Neuronal stem cell (in vitro differentiated cells): ENCODE measurements around the gene OTOG.

Experiments used
- DNase-seq: peaks from one replicate; pipeline ENCODE4 v3.0.0-alpha.2; 2013; ENCODE audit warnings: low spot score
- H2AFZ ChIP-seq: one replicate; pipeline ENCODE4 v1.6.1; 2013; ENCODE audit warnings: mild to moderate bottlenecking, low read length, inconsistent platforms
- H2AK5ac ChIP-seq: 2 replicates; pipeline ENCODE4 v1.6.1; 2013; ENCODE audit warnings: low read depth, mild to moderate bottlenecking, inconsistent platforms, low read length, moderate library complexity, mixed read lengths
- H2BK120ac ChIP-seq: 2 replicates; pipeline ENCODE4 v1.6.1; 2013; ENCODE audit warnings: low read depth, mild to moderate bottlenecking, inconsistent platforms, low read length, moderate library complexity, mixed read lengths
- H2BK12ac ChIP-seq: one replicate; pipeline ENCODE4 v1.6.1; 2013; ENCODE audit warnings: low read length, inconsistent platforms
- H2BK15ac ChIP-seq: 2 replicates; pipeline ENCODE4 v1.6.1; 2013; ENCODE audit warnings: mild to moderate bottlenecking, low read length, inconsistent platforms, mixed read lengths
- H2BK5ac ChIP-seq: one replicate; pipeline ENCODE4 v1.6.1; 2013; ENCODE audit warnings: inconsistent platforms, mild to moderate bottlenecking, low read length, moderate library complexity
- H3K14ac ChIP-seq: one replicate; pipeline ENCODE4 v1.6.1; 2013; ENCODE audit warnings: low read length, inconsistent platforms
- H3K18ac ChIP-seq: 2 replicates; pipeline ENCODE4 v1.6.1; 2013; ENCODE audit warnings: low read length, inconsistent platforms
- H3K23ac ChIP-seq: 2 replicates; pipeline ENCODE4 v1.6.1; 2013; ENCODE audit warnings: low read depth, mild to moderate bottlenecking, mixed read lengths, low read length, inconsistent platforms; ENCODE audit not compliant: poor library complexity
- H3K27ac ChIP-seq: replicated peaks from 3 replicates; pipeline ENCODE4 v1.5.1; 2013; ENCODE audit warnings: low read length, inconsistent platforms
- H3K27me3 ChIP-seq, 3 experiments: 2 replicates each; pipeline ENCODE4 v1.6.1; 2013; ENCODE audit warnings: low read length in 3 of 3, mild to moderate bottlenecking in 2 of 3, inconsistent platforms in 1 of 3, low read depth in 1 of 3, mixed read lengths in 1 of 3, moderate library complexity in 1 of 3; ENCODE audit not compliant: control insufficient read depth in 3 of 3, insufficient read depth in 3 of 3
- H3K36me3 ChIP-seq, 2 donors: replicated peaks in 1 of 2; 2 replicates each; pipeline ENCODE4 v1.6.1; 2013; ENCODE audit warnings: low read length in 2 of 2; ENCODE audit not compliant: control insufficient read depth in 2 of 2, insufficient read depth in 2 of 2
- H3K4ac ChIP-seq: 2 replicates; pipeline ENCODE4 v1.6.1; 2013; ENCODE audit warnings: inconsistent platforms, mild to moderate bottlenecking, low read length, moderate library complexity
- H3K4me1 ChIP-seq, 2 donors: 1 replicate in 1 of 2; 2 replicates in 1 of 2; pipeline ENCODE4 v1.6.1; 2013; ENCODE audit warnings: low read length in 2 of 2, low read depth in 1 of 2; ENCODE audit not compliant: control insufficient read depth in 2 of 2, insufficient read depth in 1 of 2
- H3K4me2 ChIP-seq: one replicate; pipeline ENCODE4 v1.6.1; 2013; ENCODE audit warnings: mild to moderate bottlenecking, low read length, inconsistent platforms; ENCODE audit not compliant: insufficient read depth, poor library complexity, severe bottlenecking
- H3K4me3 ChIP-seq, 2 donors: 2 replicates each; pipeline ENCODE4 v1.5.1; 2013; ENCODE audit warnings: low read length in 2 of 2, mild to moderate bottlenecking in 2 of 2, inconsistent platforms in 1 of 2, moderate library complexity in 1 of 2
- H3K79me1 ChIP-seq: one replicate; pipeline ENCODE4 v1.6.1; 2013; ENCODE audit warnings: low read depth, mild to moderate bottlenecking, inconsistent platforms, low read length, moderate library complexity
- H3K9ac ChIP-seq: one replicate; pipeline ENCODE4 v1.6.1; 2013; ENCODE audit warnings: mild to moderate bottlenecking, low read depth, low read length, inconsistent platforms; ENCODE audit not compliant: poor library complexity
- H3K9me3 ChIP-seq, 2 donors: replicated peaks in 1 of 2; 2 replicates each; pipeline versions ENCODE3 to v1.6.1; 2013; ENCODE audit warnings: low read length in 2 of 2, mild to moderate bottlenecking in 2 of 2, inconsistent platforms in 1 of 2, low read depth in 1 of 2, mixed read lengths in 1 of 2, moderate library complexity in 1 of 2; ENCODE audit not compliant: control insufficient read depth in 2 of 2, insufficient read depth in 1 of 2
- H4K8ac ChIP-seq: one replicate; pipeline ENCODE4 v1.6.1; 2013; ENCODE audit warnings: low read depth, mild to moderate bottlenecking, inconsistent platforms, low read length, moderate library complexity
- H4K91ac ChIP-seq: one replicate; pipeline ENCODE4 v1.6.1; 2013; ENCODE audit warnings: low read length, low read depth, mild to moderate bottlenecking, inconsistent platforms; ENCODE audit not compliant: poor library complexity
- WGBS, 2 donors: extraction: QIAGEN DNeasy Blood & Tissue Kit; methylation state at CpG; one replicate each; pipeline ENCODE4 v1.1.7; 2013; ENCODE audit warnings: missing lambda C conversion rate in 2 of 2, mixed read lengths in 1 of 2; ENCODE audit not compliant: insufficient read length in 2 of 2, insufficient replicate concordance in 1 of 2; ENCODE audit errors: extremely low coverage in 2 of 2; 5-methylcytosine and 5-hydroxymethylcytosine counted together

The OTOG gene

GRCh38 chr11:17552041-17552355 lies 4.9 kb downstream of the OTOG start:
- H4K8ac ChIP-seq, result no peak overlapping the region
- peaks cover 0 to 12% (median 0%) of the 10 kb centered on the region in 3 experiments for H3K27me3 ChIP-seq
- no peak for DNase-seq
- peaks cover 0 to 11% of the 10 kb centered on the region in 2 donors for H3K4me1 ChIP-seq
- H3K9ac ChIP-seq, result no peak overlapping the region
- no peak overlapping the region for H2BK120ac ChIP-seq
- peak overlapping the region; percentile 58 for H2AK5ac ChIP-seq
- no peak overlapping the region for H3K4me3 ChIP-seq
- H3K4ac ChIP-seq, result no peak overlapping the region
- H3K23ac ChIP-seq, result no peak overlapping the region
- H3K18ac ChIP-seq, result peak overlapping the region; percentile 90
- H2AFZ ChIP-seq, result no peak overlapping the region
- H3K79me1 ChIP-seq, result no peaks in the 10 kb centered on the region
- no peaks in the 10 kb centered on the region for H3K36me3 ChIP-seq
- no peak overlapping the region for H3K27ac ChIP-seq
- WGBS, 2 donors, result no CpG with 5 or more reads among the region's 4 CpGs
- no peak overlapping the region for H2BK5ac ChIP-seq
- H3K9me3 ChIP-seq, result no peaks in the 10 kb centered on the region
- no peak overlapping the region for H3K14ac ChIP-seq
- peak overlapping the region; percentile 19 for H2BK15ac ChIP-seq
- no peak overlapping the region for H3K4me2 ChIP-seq
- no peak overlapping the region for H2BK12ac ChIP-seq
- no peak overlapping the region for H4K91ac ChIP-seq

GRCh38 chr11:17552392-17553248 lies 5.6 kb downstream of the OTOG start:
- DNase-seq, result no peak
- Histone ChIP-seq H4K8ac (no peak overlapping the region), H3K4me2 (no peak overlapping the region), H3K4ac (no peak overlapping the region), H2AFZ (no peak overlapping the region), H3K4me1 (peaks cover 0 to 9% of the 10 kb centered on the region in 2 donors), H3K27me3 (peaks cover 0 to 6% (median 0%) of the 10 kb centered on the region in 3 experiments), H3K9me3 (no peaks in the 10 kb centered on the region), H3K9ac (no peak overlapping the region), H3K36me3 (no peaks in the 10 kb centered on the region), H3K4me3 (no peak overlapping the region), H3K23ac (peak overlapping the region; percentile 40), H2AK5ac (peak overlapping the region; percentile 58), H3K27ac (no peak overlapping the region), H2BK5ac (peak overlapping the region; percentile 15), H2BK120ac (peak overlapping the region; percentile 30), H4K91ac (no peak overlapping the region), H3K79me1 (no peaks in the 10 kb centered on the region), H3K14ac (peak overlapping the region; percentile 40), H2BK12ac (peak overlapping the region; percentile 12), H3K18ac (peak overlapping the region; percentile 78), H2BK15ac (peak overlapping the region; percentile 51)
- WGBS, 2 donors, result no CpG with 5 or more reads among the region's 10 CpGs

- no peak overlapping the region for H3K4me3 ChIP-seq
- H2BK12ac ChIP-seq, result no peak overlapping the region
- H4K8ac ChIP-seq, result no peak overlapping the region
- no peaks in the 10 kb centered on the region for H3K9me3 ChIP-seq
- WGBS, 2 donors, result no CpG with 5 or more reads among the region's 7 CpGs
- H2AK5ac ChIP-seq, result peak overlapping the region; percentile 58
- peak overlapping the region; percentile 40 for H3K23ac ChIP-seq
- H3K4ac ChIP-seq, result no peak overlapping the region
- H3K18ac ChIP-seq, result peak overlapping the region; percentile 35
- no peak overlapping the region for H3K27ac ChIP-seq
- H4K91ac ChIP-seq, result no peak overlapping the region
- DNase-seq, result no peak
- H3K9ac ChIP-seq, result no peak overlapping the region
- peaks cover 0 to 9% of the 10 kb centered on the region in 2 donors for H3K4me1 ChIP-seq
- peak overlapping the region; percentile 25 for H3K14ac ChIP-seq
- H2BK15ac ChIP-seq, result no peak overlapping the region
- H3K4me2 ChIP-seq, result no peak overlapping the region
- H3K79me1 ChIP-seq, result no peaks in the 10 kb centered on the region
- H2BK120ac ChIP-seq, result peak overlapping the region; percentile 75
- H3K27me3 ChIP-seq, result peaks cover 0 to 3% (median 0%) of the 10 kb centered on the region in 3 experiments
- no peaks in the 10 kb centered on the region for H3K36me3 ChIP-seq
- H2AFZ ChIP-seq, result no peak overlapping the region
- peak overlapping the region; percentile 15 for H2BK5ac ChIP-seq
These were observed 6.1 kb downstream of the OTOG start for GRCh38 chr11:17553249-17553546.

DNA sequence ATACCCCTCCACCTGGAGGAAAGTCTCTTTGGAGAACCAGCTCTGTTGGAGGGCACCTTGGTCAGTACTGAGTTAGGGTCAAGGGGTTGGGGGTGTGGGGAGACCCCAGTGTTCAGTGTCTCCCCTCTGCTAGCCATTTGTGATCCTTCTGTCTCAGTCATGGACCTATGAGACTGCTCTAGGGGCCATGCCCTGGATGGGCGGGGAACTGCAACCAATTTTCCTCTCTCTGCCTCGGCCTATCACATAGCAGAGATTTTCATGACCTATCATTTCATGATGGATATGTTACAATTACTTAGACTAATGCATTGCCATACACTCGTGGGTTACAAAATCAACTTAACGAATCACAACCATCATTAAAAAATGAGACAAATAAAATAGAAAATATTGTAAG lies 7.4 kb downstream of the OTOG start:
- WGBS, 2 donors, result no CpG with 5 or more reads among the region's 4 CpGs
- peaks cover 0 to 9% of the 10 kb centered on the region in 2 donors for H3K4me1 ChIP-seq

More for the DNA sequence above, 7.4 kb downstream of the OTOG start:
- Histone ChIP-seq H2BK120ac (no peak overlapping the region), H3K9me3 (no peaks in the 10 kb centered on the region), H2AK5ac (no peak overlapping the region), H3K9ac (no peak overlapping the region), H4K91ac (no peak overlapping the region), H2BK5ac (no peak overlapping the region), H3K14ac (no peak overlapping the region), H3K27me3 (peaks cover 0 to 3% (median 0%) of the 10 kb centered on the region in 3 experiments), H2AFZ (no peak overlapping the region), H3K18ac (no peak overlapping the region), H3K79me1 (no peaks in the 10 kb centered on the region), H3K36me3 (no peaks in the 10 kb centered on the region), H3K4me3 (no peak overlapping the region), H3K4me2 (no peak overlapping the region), H2BK15ac (no peak overlapping the region), H3K4ac (no peak overlapping the region), H4K8ac (no peak overlapping the region), H3K23ac (no peak overlapping the region), H3K27ac (no peak overlapping the region), H2BK12ac (no peak overlapping the region)
- DNase-seq, result no peak
